ENCODE results near the gene TRAK2. TPM values are rescaled to one million over a fixed set of nuclear protein-coding genes. Genes with fewer than 3 reads are reported as not detected.

Gene TRAK2
- total and polyA plus RNA-seq, 2 of the 8 experiments (the other 6 are each of a cell fraction or from before 2014, with no cell fraction given): 4.5 to 15.7 TPM

- TF ChIP-seq NANOG (IDR thresholded peaks at IDR 0.05; ENCODE audit: insufficient read depth, low read depth, low read length, poor library complexity, severe bottlenecking) (no peak), E2F6 (IDR thresholded peaks at IDR 0.05) (no peak), KDM1A (IDR thresholded peaks at IDR 0.05; ENCODE audit: borderline replicate concordance, low read length) (no peak), CBX8 (IDR thresholded peaks at IDR 0.05; ENCODE audit: borderline replicate concordance, low read depth, low read length) (no peak)
Measured at GRCh38 chr2:201343559-201343958, 107.7 kb downstream of the TRAK2 start (continued).

Measured in H1 (cell line).